Small intestine (tissue), 7 donors: ENCODE data around the gene SLC37A3. TPM values are rescaled to one million over a fixed set of nuclear protein-coding genes. Genes with fewer than 3 reads are reported as not detected.
"Not testable (repeated sequence)": the region's sequence is repeated elsewhere in the genome, so short reads cannot be mapped to it uniquely, and the experiment has no call there.

Experiments used
- DNase-seq, 2 donors: peaks; one replicate each; pipeline versions ENCODE4 v3.0.0 to v3.0.0-alpha.2; 2013
- FAIRE-seq: peaks from 2 replicates; lab custom pipeline; 2012; peaks lifted over from hg19 to GRCh38; lab: Jason Lieb, UNC
- H3K27ac ChIP-seq, 3 donors: one replicate each; pipeline ENCODE4 v1.5.1; 2013; ENCODE audit warnings: low read length in 2 of 3, mild to moderate bottlenecking in 2 of 3, control low read depth in 1 of 3, inconsistent platforms in 1 of 3, low read depth in 1 of 3, moderate library complexity in 1 of 3
- H3K27me3 ChIP-seq, 3 donors: one replicate each; pipeline ENCODE4 v1.6.1; 2013; ENCODE audit warnings: low read length in 3 of 3, inconsistent platforms in 1 of 3; ENCODE audit not compliant: control insufficient read depth in 3 of 3, insufficient read depth in 3 of 3
- H3K36me3 ChIP-seq, 3 donors: one replicate each; pipeline ENCODE4 v1.6.1; 2013; ENCODE audit warnings: low read length in 3 of 3, inconsistent platforms in 1 of 3, low read depth in 1 of 3, mild to moderate bottlenecking in 1 of 3, moderate library complexity in 1 of 3; ENCODE audit not compliant: control insufficient read depth in 3 of 3, insufficient read depth in 2 of 3
- H3K4me1 ChIP-seq, 3 donors: one replicate each; pipeline ENCODE4 v1.6.1; 2013; ENCODE audit warnings: low read length in 2 of 3, inconsistent platforms in 1 of 3, low read depth in 1 of 3, mild to moderate bottlenecking in 1 of 3, moderate library complexity in 1 of 3; ENCODE audit not compliant: control insufficient read depth in 3 of 3, insufficient read depth in 2 of 3
- H3K4me3 ChIP-seq, 3 donors: one replicate each; pipeline ENCODE4 v1.5.1; 2013; ENCODE audit warnings: low read length in 3 of 3, control low read depth in 1 of 3, inconsistent platforms in 1 of 3, low read depth in 1 of 3, mild to moderate bottlenecking in 1 of 3, moderate library complexity in 1 of 3
- H3K9me3 ChIP-seq, 2 donors: one replicate each; pipeline ENCODE4 v1.6.1; 2013; ENCODE audit warnings: low read depth in 1 of 2, low read length in 1 of 2; ENCODE audit not compliant: control insufficient read depth in 2 of 2, insufficient read depth in 1 of 2
- WGBS, 3 donors: extraction: QIAGEN DNeasy Blood & Tissue Kit; methylation state at CpG; one replicate each; pipeline ENCODE4 v1.1.7; 2013; 5-methylcytosine and 5-hydroxymethylcytosine counted together
- polyA plus RNA-seq, 4 donors: library from polyadenylated mRNA; stranded (reverse) in 3 of 4; unstranded in 1 of 4; fragments of 200-250 nt in 3 of 4; fragments of 120-200 nt in 1 of 4; gene quantifications; one replicate each; pipeline versions ENCODE4 v1.2.1 to v1.2.3, GENCODE V29; 2013
- donor health status: healthy with polysubstance abuse.
- donor health status: control.
- donor health status: control.
- donor health status: Bipolar disorder and iron deficiency.
- donor health status: healthy.

Gene SLC37A3
- polyA plus RNA-seq, 4 donors, result 14.1 to 31.9 (median 17.8) TPM

DNA sequence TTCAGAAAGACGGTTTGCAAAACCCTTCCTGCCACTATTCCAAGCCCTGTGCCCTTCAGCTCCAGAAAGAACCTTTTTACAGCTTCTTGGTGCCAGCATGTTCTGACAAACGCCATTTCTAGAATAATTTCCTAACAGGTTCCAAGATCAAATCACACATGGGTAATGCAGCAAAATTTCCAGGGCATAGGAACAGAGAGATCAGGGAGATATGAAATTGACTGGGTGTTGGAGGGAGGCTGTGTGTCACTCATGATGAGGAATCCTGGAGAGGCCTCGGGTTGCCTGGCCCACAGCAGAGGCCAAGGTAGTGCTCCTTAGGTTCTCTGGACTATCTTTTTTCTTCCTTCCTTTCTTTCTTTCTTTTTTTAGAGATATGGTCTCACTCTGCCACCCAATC, 35.1 kb upstream of the SLC37A3 start:
- FAIRE-seq (no peak), DNase-seq (no peak)
- 75 to 88% (median 83%) methylated on average over 3 of the region's 3 CpGs for WGBS, 3 donors
- Histone ChIP-seq H3K27ac (no peak overlapping the region), H3K27me3 (peaks cover 0 to 4% (median 0%) of the 10 kb centered on the region in 3 donors), H3K4me3 (no peak overlapping the region), H3K4me1 (no peaks in the 10 kb centered on the region), H3K9me3 (no peaks in the 10 kb centered on the region), H3K36me3 (no peaks in the 10 kb centered on the region)

- 94 to 97% (median 96%) methylated on average over 6 of the region's 6 CpGs for WGBS, 3 donors
- Histone ChIP-seq H3K27ac (no peak overlapping the region), H3K36me3 (peaks cover 0 to 8% (median 4%) of the 10 kb centered on the region in 3 donors), H3K4me3 (no peak overlapping the region), H3K27me3 (no peaks in the 10 kb centered on the region), H3K9me3 (no peaks in the 10 kb centered on the region), H3K4me1 (no peaks in the 10 kb centered on the region)
- no peak for DNase-seq
- FAIRE-seq, result no peak
Measured at GRCh38 chr7:140426130-140426529, 27.8 kb upstream of the SLC37A3 start.

- Histone ChIP-seq H3K36me3 (peaks cover 0 to 8% (median 4%) of the 10 kb centered on the region in 3 donors), H3K9me3 (no peaks in the 10 kb centered on the region), H3K4me1 (no peaks in the 10 kb centered on the region), H3K4me3 (no peak overlapping the region), H3K27ac (no peak overlapping the region), H3K27me3 (no peaks in the 10 kb centered on the region)
- FAIRE-seq (no peak), DNase-seq (no peak)
- WGBS, 3 donors, result 87 to 95% (median 93%) methylated on average over 12 of the region's 12 CpGs
Measured at GRCh38 chr7:140425718-140426117, 27.4 kb upstream of the SLC37A3 start.

DNA sequence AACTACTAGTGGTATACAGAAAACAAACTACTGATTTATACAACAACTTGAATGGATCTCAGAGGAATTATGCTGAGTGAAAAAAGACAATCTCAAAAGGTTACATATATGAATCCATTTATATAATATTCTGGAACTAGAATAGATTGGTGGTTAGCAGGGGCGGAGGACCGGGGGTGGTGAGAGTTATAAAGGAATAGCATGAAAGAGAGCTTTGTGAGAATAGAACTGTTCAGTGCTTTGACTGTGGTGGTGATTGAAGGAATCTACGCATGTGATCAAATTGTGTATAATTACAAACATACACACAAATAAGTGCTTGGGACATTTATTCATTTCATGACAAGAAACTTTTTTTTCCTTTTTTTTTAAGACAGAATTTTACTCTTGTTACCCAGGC, 25.2 kb upstream of the SLC37A3 start:
- Histone ChIP-seq H3K9me3 (no peaks in the 10 kb centered on the region), H3K4me3 (no peak overlapping the region), H3K4me1 (no peaks in the 10 kb centered on the region), H3K27me3 (no peaks in the 10 kb centered on the region), H3K27ac (no peak overlapping the region), H3K36me3 (peaks cover 0 to 10% (median 4%) of the 10 kb centered on the region in 3 donors)
- FAIRE-seq (no peak), DNase-seq (no peak)
- WGBS, 3 donors, result 90 to 99% (median 96%) methylated on average over 3 of the region's 3 CpGs

DNA sequence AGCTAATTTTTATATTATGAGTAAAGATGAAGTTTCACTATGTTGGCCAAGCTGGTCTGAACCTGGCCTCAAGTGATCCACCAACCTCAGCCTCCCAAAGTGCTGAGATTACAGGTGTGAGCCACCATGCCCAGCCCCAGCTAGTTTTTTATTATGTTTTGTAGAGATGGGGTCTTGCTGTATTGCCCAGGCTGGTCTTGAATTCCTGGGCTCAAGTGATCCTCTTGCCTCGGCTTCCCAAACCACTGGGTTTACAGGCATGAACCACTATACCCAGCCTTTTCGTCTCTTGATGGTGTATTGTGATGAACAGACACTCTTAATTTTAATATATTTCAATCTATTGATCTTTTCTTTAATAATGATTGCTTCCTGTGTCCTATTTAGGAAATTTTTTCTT, 23.2 kb upstream of the SLC37A3 start:
- DNase-seq (no peak), FAIRE-seq (no peak)
- 94 to 100% (median 97%) methylated on average over 2 of the region's 2 CpGs for WGBS, 3 donors
- Histone ChIP-seq H3K9me3 (no peaks in the 10 kb centered on the region), H3K27me3 (no peaks in the 10 kb centered on the region), H3K4me3 (no peak overlapping the region), H3K27ac (no peak overlapping the region), H3K36me3 (peaks cover 0 to 7% (median 4%) of the 10 kb centered on the region in 3 donors), H3K4me1 (no peaks in the 10 kb centered on the region)

GRCh38 chr7:140418653-140419052, 20.3 kb upstream of the SLC37A3 start:
- 60 to 89% (median 61%) methylated on average over 4 of the region's 4 CpGs for WGBS, 3 donors
- H3K27ac ChIP-seq, result no peak overlapping the region
- H3K4me1 ChIP-seq, result no peaks in the 10 kb centered on the region
- H3K9me3 ChIP-seq, result no peaks in the 10 kb centered on the region
- DNase-seq (no peak), FAIRE-seq (no peak)
- H3K36me3 ChIP-seq, result peaks cover 0 to 4% (median 0%) of the 10 kb centered on the region in 3 donors
- H3K4me3 ChIP-seq, result no peak overlapping the region
- no peaks in the 10 kb centered on the region for H3K27me3 ChIP-seq

- 10 to 74% (median 53%) methylated on average over 4 to 5 of the region's 5 CpGs for WGBS, 3 donors
- not testable (repeated sequence) for H3K4me3 ChIP-seq, H3K36me3 ChIP-seq, H3K9me3 ChIP-seq, H3K27me3 ChIP-seq, H3K27ac ChIP-seq, H3K4me1 ChIP-seq, FAIRE-seq
- peak; percentile 16 to 41 for DNase-seq
Measured at GRCh38 chr7:140418156-140418472, 19.8 kb upstream of the SLC37A3 start.

- Histone ChIP-seq H3K27me3 (no peaks in the 10 kb centered on the region), H3K4me1 (no peaks in the 10 kb centered on the region), H3K36me3 (peaks cover 0 to 9% (median 0%) of the 10 kb centered on the region in 3 donors), H3K4me3 (no peak overlapping the region), H3K27ac (no peak overlapping the region), H3K9me3 (no peaks in the 10 kb centered on the region)
- DNase-seq, result no peak
- no peak for FAIRE-seq
- 60 to 68% (median 65%) methylated on average over 8 of the region's 8 CpGs for WGBS, 3 donors
Measured at GRCh38 chr7:140417456-140418155, 19.3 kb upstream of the SLC37A3 start.

GRCh38 chr7:140416560-140416959, 18.2 kb upstream of the SLC37A3 start:
- Histone ChIP-seq H3K36me3 (peaks cover 0 to 9% (median 0%) of the 10 kb centered on the region in 3 donors), H3K4me3 (no peak overlapping the region), H3K27me3 (no peaks in the 10 kb centered on the region), H3K27ac (no peak overlapping the region), H3K4me1 (no peaks in the 10 kb centered on the region), H3K9me3 (no peaks in the 10 kb centered on the region)
- peak in 1 of 2 donors; percentile 42 for DNase-seq
- 17 to 71% (median 41%) methylated on average over 8 of the region's 8 CpGs for WGBS, 3 donors
- FAIRE-seq, result no peak
